Putamen (tissue), 1 donor: ENCODE results near the gene SRPK2.

Experiments used
- DNase-seq: peaks from one replicate; pipeline ENCODE4 v3.0.0-alpha.2; 2016; ENCODE audit warnings: low spot score

Gene SRPK2

GRCh38 chr7:105189859-105190492, 198.7 kb downstream of the SRPK2 start:
- DNase-seq: no peak

DNA sequence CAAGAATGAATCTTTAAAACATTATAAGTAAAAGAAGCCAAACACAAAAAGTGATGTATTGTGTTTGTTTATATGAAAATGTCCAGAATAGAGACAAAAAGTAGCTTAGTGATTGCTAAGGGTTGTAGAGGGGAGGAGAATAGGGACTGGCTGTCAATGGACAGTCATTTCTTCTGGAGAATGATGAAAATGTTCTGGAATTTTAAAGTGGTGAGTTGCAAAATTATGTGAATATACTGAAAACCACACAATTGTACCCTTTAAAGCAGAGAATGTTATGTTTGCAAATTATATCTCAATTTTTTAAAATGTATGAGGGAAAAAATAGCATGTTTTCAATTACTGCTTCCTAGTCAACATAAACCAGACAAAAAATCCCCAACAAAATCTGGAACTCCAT, 200.5 kb downstream of the SRPK2 start:
- no peak for DNase-seq

DNA sequence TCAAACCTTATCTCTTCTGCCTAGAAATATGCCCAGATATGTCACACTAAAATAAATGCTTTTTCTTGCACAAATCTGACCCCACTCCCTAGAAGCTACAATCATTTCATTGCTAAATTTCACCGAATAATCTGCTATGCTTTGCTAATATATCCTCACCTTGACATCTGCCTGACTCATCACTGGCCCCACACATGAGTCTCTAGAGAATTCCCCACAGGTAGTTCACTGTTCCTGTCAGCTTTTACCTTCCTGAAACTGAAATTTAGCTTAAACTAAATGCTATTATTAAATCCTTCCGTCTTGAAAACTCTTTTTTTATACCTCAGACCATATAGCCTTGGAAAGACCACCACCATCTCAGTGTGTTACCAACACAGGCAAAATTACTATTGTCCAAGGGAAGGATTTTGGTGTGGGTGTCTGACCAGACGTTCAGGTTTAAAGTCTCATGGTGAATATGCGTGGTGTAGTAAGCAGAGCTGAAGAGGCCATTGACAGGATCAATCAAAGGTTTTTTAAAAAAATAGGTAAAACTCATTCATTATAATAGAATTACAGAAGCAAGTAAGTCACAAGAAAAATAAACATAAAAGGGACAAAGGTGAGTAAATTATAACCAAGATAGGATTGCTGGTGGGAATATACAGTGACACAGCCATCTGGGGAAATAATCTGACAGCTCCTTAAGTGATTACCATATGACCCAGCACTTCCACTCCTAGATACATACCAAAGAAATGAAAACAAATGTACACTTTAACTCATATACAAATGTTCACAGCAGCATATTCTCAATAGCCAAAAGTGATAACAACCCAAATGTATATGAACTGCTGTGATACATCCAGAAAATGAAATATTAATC, 201.2 kb downstream of the SRPK2 start:
- no peak for DNase-seq

DNA sequence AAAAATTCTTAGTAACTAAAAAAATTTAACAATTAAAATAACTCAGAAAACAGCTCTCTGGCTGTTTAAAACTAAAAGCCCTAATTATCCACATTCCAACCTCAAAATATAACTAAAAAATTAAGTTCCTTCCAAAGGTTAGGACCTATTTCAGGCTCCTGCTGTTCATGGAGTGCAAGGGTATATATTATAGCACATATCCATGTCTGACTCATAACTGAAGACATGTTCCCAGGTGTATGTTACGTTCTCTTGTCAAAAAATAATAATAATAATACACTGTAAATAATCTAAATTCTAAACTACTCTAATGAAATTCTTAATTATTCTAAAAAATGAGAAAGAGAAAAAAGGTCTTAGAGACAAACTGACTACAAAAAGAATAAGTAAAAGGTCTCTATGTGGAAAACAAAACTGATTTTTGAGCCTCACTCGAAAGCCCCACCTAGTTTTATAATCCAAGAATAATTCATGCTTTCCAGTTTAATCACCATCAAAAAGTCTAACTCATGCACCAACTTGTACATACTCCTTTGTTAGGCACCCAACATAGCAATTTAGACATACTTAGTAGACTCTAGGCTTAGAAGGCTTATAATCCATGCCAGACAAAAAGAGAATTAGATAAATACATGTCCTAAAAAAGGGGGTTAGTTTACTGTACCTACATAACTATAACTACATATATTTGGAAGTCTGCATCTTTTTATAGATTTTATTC, 203.3 kb downstream of the SRPK2 start:
- DNase-seq: no peak

DNA sequence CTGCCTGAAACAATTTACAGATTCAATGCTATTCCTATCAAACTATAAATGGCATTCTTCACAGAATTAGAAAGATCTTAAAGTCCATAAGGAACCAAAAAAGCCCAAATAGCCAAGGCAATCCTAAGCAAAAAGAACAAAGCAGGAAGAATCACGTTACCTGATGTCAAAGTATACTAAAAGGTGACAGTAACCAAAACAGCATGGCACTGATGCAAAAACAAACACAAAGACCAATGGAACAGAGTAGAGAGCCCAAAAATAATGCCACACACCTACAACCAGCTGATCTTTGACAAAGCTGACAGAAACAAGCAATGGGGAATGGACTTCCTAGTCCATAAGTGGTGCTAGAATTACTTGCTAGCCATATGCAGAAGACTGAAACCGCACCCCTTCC, 208.7 kb downstream of the SRPK2 start:
- DNase-seq: no peak

DNA sequence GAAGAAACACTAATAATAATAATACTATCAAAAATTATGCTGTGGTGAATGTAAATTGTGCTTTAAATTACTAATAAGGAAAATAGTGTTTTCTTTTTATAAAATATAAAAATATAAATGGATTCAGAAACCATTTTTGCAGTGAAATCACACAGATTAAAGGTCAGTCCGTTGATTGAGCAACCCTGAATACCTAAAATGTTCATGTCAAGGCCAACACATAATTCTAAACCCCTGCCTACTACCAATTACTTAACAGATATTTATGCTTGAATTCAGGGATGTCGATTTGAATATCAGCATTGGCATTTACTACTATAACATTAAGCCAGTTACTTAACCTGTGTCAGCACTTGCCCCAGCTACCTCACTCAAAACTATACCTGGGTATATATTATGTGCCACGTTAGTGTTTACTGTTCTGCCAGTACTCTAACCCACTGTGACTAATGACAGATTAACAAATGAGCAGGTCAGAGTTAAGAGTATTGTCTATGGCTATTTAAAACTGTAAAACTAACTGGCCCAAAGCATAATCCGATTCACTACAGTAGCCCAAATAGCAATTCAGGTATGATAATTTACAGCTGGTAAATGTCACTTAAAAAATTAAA, 209.7 kb downstream of the SRPK2 start:
- DNase-seq: no peak

- DNase-seq: peak; percentile 47
Measured at GRCh38 chr7:105178177-105178576, 210.5 kb downstream of the SRPK2 start.

DNA sequence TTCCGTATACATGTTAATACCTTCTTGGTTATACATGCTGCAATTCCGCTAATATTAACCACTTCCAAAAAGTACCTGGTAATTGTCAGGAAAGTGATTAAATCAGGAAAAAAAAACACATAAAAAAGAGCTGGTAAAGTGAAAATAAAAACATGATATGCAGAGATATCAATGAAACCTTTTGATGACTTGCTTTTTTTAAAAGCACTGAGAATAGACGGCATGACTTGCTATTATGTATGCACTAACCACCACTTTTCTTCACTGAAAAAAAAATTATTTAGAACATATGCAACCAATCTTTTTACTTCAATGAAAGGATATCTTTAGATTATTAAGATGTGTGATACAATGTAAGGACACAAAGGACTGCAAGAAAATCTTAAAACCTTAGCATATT, 211.7 kb downstream of the SRPK2 start:
- DNase-seq: no peak

DNA sequence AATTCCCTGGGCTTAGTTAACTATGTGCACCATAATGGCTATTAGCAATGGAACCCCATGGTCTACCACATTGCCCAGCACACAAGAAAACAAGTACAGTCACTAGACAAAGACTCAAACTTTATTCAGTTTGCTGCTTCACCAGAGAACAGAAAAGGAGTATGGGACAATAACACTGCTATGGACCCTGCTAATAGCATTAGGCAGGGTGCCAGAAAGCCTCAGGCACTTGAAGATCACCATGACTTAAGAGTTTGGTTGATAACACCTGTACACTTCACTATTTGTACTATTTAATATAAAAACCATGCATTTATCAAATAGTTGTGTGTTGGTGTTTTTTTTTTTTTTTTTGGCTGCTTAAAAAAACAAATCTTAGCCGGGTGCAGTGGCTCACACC, 215.1 kb downstream of the SRPK2 start:
- DNase-seq: no peak

- DNase-seq: no peak
Measured at GRCh38 chr7:105164751-105165150, 224.0 kb downstream of the SRPK2 start.

DNA sequence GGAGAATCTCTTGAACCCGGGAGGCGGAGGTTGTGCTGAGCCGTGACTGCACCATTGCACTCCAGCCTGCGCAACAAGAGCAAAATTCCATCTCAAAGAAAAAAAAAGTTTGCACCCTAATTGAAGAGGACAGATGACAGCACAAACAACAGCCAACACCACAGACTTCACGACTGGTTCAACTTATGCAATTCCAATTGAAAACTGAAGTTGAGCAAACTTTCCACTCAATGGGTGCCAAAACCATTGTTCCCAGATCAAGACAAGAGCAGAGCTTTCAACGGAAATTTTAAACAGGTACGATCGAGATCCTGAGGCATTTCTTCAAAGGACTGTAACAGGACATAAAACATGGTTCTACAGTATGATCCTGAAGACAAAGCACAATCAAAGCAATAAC, 225.0 kb downstream of the SRPK2 start:
- no peak for DNase-seq

GRCh38 chr7:105161366-105161765, 227.4 kb downstream of the SRPK2 start:
- no peak for DNase-seq

- DNase-seq: no peak
Measured at GRCh38 chr7:105157278-105157677, 231.4 kb downstream of the SRPK2 start.

GRCh38 chr7:105156731-105157130, 232.0 kb downstream of the SRPK2 start:
- DNase-seq: no peak

- no peak for DNase-seq
Measured at GRCh38 chr7:105154084-105154483, 234.6 kb downstream of the SRPK2 start.

DNA sequence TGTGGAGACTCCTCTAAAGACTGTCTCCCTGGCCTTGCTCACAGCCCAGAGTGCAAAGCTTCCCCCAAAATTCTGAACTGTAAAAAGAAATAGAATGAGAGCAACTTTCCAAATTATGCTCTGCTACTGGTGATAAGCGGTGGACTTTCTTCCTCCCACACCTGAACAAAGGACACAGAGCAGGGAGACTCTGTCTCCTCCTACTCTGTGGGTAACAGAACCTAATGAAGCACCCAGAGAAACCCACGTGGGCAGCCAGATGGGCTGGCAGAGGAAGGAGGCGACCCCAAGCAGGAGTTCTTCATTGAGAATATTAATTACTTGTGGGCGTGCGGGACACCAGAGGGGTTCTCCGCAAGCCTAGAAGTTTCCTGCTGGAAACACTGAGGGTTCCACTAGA, 235.2 kb downstream of the SRPK2 start:
- no peak for DNase-seq

DNA sequence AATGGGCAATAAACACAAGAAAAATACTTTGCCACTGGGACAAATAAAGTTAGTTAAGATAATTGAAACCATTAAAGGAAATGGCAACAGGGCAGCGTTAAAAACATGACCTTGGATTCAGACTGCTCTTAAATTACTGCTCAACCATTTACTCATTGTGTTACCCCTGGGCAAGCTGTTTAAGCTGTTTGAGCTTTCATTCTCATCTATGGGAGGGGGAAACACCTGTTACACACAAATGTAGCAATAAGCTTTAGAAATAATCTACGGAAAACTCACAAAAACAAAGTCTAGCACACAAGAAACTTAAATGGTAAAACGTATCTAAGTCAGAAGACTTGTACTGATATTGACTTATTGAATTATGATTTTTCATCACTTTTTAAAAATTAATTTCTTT, 237.6 kb downstream of the SRPK2 start:
- DNase-seq: no peak

GRCh38 chr7:105149827-105150226, 238.9 kb downstream of the SRPK2 start:
- DNase-seq: no peak

- peak; percentile 30 for DNase-seq
Measured at GRCh38 chr7:105141068-105141467, 247.7 kb downstream of the SRPK2 start.

GRCh38 chr7:105139381-105139780, 249.3 kb downstream of the SRPK2 start:
- DNase-seq: no peak

DNA sequence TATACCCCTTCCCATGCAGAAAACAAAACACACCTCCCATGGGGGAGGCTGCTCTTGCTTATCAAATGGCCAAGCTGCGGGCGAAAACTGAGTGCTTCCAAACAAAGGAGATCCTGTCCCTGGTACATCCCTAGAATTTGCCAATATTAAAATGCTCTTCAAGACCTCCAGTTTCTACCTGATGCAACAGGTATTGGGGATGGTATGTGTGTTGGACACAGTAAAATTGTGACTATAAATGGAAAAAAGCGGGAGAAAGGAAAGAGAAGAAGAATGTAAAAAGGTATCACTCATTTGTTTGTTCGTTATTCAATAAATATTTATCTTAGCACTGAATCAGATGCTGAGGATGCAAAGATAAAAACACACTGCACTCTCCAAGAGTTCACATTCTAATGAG, 250.8 kb downstream of the SRPK2 start:
- DNase-seq: no peak

- DNase-seq: no peak
Measured at GRCh38 chr7:105136221-105136620, 252.5 kb downstream of the SRPK2 start.
